CD1c-positive myeloid dendritic cell (primary cell): ENCODE results near the gene SUGT1.

ENCODE experiments used
- DNase-seq: peaks from one replicate; pipeline ENCODE4 v3.0.0-alpha.2; 2016; ENCODE audit errors: extremely low spot score

Gene SUGT1

GRCh38 chr13:52737965-52738364, 85.3 kb downstream of the SUGT1 start:
- no peak for DNase-seq

- DNase-seq = no peak
Observed at GRCh38 chr13:52738719-52739467, 86.3 kb downstream of the SUGT1 start.

- no peak for DNase-seq
Observed at GRCh38 chr13:52739468-52740071, 86.9 kb downstream of the SUGT1 start, which contains the start of gene CNMD. TSS of gene CNMD (minus strand) at chr13:52739820. CDS start at chr13:52739701, 119 bp downstream.

- DNase-seq = no peak
Observed at GRCh38 chr13:52743569-52743968, 90.9 kb downstream of the SUGT1 start.

DNA sequence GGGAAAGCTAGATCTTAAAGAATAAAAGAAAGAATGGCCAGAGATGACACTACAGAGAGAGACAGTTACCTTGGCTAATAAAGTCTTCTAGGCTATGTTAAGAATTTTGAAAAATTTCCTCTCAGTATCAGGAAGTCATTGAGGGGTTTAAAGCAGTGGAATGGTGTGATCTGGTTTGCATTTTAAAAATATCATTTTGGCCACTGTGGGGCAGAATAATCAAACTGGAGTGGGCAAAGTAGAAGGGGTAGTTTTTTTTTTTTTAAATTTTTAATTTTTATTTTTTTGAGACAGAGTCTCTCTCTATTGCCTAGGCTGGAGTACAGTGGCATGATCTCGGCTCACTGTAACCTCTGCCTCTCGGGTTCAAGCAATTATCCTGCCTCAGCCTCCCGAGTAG, 91.4 kb downstream of the SUGT1 start:
- no peak for DNase-seq

DNA sequence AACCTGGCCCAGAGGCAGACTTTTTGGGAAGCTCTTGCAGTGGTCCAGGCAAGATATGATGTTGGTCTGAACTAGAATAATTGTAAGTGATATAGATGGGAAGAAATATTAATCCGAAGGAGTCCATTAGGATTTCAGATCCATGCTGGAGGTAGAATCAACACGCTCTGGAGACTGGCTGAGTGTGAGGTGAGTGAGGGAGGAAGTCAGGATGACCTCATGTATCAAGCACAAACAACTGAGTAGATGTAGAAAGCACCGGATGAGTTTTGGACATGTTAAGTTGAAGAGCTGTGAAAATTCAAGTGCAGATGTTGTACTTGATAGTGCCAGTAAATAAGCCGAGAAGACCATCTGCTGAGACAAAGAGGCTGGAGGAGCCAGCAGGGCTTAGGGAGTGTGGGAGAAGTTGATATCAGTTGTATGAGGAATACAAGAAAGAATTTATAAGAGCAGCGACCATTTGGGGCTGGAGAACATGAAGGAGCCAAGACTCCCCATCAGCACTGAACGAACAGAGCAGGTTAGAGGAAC, 92.3 kb downstream of the SUGT1 start:
- DNase-seq = no peak

DNA sequence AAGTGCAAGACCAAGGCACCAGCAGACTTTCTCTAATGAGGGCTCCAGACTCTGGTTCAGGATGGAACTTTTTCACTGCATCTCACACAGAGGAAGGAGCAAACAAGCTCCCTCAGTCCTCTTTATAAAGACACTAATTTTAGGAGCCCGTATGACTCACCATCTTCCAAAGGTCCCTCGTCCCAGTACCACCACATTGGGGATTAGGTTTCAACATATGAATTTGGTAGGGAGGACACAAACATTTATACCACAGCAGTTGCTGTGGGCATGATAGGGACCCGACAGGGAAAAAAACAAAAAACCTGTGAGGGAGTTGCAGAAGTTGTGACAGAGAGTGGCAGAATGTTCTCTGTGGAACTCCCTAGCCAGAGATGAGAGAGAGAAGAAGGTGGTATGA, 93.5 kb downstream of the SUGT1 start:
- no peak for DNase-seq

DNA sequence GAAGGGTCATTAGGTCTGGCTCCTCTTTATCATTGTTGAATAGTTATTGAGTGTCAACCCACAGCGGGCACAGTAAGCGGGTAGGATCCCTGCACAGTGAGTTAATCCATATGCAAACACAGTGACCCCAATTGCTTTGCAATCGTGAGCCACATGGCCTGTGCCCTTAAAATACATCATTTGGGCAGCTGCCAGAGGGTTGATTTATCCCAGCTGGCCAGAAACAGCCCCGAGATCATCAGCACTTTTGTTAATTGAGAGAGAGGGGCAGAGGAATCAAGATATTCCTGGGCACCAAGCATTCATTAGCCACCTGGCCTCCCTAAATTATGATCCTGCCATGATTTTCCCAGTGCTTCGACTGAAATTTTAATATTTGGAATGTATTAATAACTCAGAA, 96.8 kb downstream of the SUGT1 start:
- no peak for DNase-seq
